ENCODE results near the gene DDX47.
A peak's percentile ranks its signal among the peaks of the same experiment; 100 is the strongest.
"Not testable (repeated sequence)": the region's sequence is repeated elsewhere in the genome, so short reads cannot be mapped to it uniquely, and the experiment has no call there.

The DDX47 gene

GRCh38 chr12:12803186-12803585, 10.0 kb upstream of the DDX47 start:
- H3K4me3 ChIP-seq (replicated peaks; ENCODE audit: low read depth, low read length): no peak overlapping the region
- TF ChIP-seq, protein P1, sequence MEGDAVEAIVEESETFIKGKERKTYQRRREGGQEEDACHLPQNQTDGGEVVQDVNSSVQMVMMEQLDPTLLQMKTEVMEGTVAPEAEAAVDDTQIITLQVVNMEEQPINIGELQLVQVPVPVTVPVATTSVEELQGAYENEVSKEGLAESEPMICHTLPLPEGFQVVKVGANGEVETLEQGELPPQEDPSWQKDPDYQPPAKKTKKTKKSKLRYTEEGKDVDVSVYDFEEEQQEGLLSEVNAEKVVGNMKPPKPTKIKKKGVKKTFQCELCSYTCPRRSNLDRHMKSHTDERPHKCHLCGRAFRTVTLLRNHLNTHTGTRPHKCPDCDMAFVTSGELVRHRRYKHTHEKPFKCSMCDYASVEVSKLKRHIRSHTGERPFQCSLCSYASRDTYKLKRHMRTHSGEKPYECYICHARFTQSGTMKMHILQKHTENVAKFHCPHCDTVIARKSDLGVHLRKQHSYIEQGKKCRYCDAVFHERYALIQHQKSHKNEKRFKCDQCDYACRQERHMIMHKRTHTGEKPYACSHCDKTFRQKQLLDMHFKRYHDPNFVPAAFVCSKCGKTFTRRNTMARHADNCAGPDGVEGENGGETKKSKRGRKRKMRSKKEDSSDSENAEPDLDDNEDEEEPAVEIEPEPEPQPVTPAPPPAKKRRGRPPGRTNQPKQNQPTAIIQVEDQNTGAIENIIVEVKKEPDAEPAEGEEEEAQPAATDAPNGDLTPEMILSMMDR (IDR thresholded peaks at IDR 0.05; ENCODE audit: low read depth, low read length, missing control alignments): no peak
- peak; percentile 80 for DNase-seq (ENCODE audit: extremely low read depth, low read depth)

DNA sequence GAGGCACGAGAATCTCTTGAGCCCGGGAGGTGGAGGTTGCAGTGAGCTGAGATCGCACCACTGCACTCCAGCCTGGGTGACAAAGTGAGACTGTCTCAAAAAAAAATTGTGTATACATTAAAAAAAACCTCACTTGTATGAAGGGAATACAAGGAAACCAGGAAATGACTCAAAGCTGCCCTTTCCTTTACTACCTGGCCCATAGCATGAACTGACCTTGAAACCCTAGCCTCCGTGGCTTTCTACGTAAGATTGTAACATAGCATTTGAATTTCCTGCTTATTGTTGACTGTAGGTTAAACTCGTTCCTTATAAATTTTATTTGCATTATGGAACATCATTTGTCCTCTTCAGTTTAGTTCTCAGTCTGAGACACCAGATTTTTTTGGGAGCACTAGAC, 9.1 kb upstream of the DDX47 start:
- DNase-seq (ENCODE audit: extremely low read depth, low read depth): no peak
- H3K4me3 ChIP-seq (replicated peaks; ENCODE audit: low read depth, low read length): no peak overlapping the region; the same call in 1 of the 2 replicates
- TF ChIP-seq, protein P1 (IDR thresholded peaks at IDR 0.05; ENCODE audit: low read depth, low read length, missing control alignments): no peak

- DNase-seq (ENCODE audit: extremely low read depth, low read depth): no peak
- no peak overlapping the region; the same call in 1 of the 2 replicates for H3K4me3 ChIP-seq (replicated peaks; ENCODE audit: low read depth, low read length)
- TF ChIP-seq, protein P1 (IDR thresholded peaks at IDR 0.05; ENCODE audit: low read depth, low read length, missing control alignments): no peak
Measured at GRCh38 chr12:12804432-12804886, 8.7 kb upstream of the DDX47 start.

DNA sequence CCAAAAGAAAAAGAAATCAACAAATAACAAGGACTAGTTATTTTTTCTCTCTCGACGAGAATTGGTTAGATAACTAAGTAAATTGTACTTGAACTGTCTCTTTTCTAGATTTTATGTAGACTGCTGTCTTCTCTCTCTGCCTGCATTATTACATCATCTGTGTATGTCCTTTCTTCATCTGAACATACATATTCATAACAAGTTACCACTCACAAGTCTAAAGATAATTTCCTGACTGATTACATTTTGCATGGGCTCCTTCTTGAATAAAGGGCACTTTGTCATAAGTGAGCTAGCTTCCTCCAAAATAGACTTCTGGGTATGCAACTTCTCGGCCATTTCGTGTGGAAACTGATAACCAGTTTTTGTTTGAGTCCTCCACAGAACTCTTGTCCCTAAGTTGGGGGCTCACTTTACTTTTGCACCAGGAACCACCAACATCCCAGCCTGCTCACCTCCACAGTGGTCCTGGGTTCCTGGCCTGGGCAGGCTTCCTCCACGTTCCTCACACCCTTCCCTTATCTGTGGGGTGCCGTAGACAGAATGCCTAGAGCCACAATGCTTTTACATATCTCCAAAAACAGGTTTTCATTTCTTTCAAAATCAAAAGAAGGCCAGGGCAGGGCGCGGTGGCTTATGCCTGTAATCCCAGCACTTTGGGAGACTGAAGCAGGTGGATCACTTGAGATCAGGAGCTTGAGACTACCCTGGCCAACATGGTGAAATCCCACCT, 6.2 kb upstream of the DDX47 start:
- TF ChIP-seq, protein P1 (IDR thresholded peaks at IDR 0.05; ENCODE audit: low read depth, low read length, missing control alignments): no peak
- DNase-seq (ENCODE audit: extremely low read depth, low read depth): no peak
- H3K4me3 ChIP-seq (replicated peaks; ENCODE audit: low read depth, low read length): no peak overlapping the region

DNA sequence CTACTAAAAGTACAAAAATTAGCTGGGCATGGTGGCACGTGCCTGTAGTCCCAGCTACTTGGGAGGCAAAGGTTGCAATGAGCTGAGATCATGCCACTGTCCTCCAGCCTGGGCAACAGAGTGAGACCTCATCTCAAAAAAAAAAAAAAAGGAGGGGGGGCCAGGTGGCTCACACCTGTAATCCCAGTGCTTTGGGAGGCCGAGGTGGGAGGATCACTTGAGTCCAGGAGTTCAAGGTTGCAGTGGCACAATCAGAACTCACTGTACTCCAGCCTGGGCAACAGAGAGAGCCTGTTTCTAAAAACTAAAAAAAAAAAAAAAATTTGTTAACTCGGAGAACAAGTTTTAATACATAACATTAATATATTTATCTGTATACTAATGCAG, 5.6 kb upstream of the DDX47 start:
- not testable (repeated sequence) for H3K4me3 ChIP-seq (replicated peaks; ENCODE audit: low read depth, low read length); DNase-seq (ENCODE audit: extremely low read depth, low read depth)

- TF ChIP-seq, protein P1 (IDR thresholded peaks at IDR 0.05; ENCODE audit: low read depth, low read length, missing control alignments): no peak
- H3K4me3 ChIP-seq (replicated peaks; ENCODE audit: low read depth, low read length): peak overlapping the region; percentile 14; the same call in 1 of the 2 replicates
- no peak for DNase-seq (ENCODE audit: extremely low read depth, low read depth)
Measured at GRCh38 chr12:12807970-12808702, 5.0 kb upstream of the DDX47 start.

GRCh38 chr12:12810553-12811021, 2.6 kb upstream of the DDX47 start:
- H3K4me3 ChIP-seq (replicated peaks; ENCODE audit: low read depth, low read length): no peak overlapping the region
- TF ChIP-seq, protein P1 (IDR thresholded peaks at IDR 0.05; ENCODE audit: low read depth, low read length, missing control alignments): no peak
- DNase-seq (ENCODE audit: extremely low read depth, low read depth): no peak

Measured in HFF-Myc (cell line).